Coronary artery (tissue), 2 donors: ENCODE results near the gene FURIN.
"Not testable (repeated sequence)": the region's sequence is repeated elsewhere in the genome, so short reads cannot be mapped to it uniquely, and the experiment has no call there.

ENCODE experiments used
- DNase-seq: peaks from one replicate; pipeline ENCODE4 v3.0.0-alpha.2; 2017; ENCODE audit warnings: low spot score
- H3K27ac ChIP-seq, 2 donors: fragments of 200-600 bp; sonication (generic); one replicate each; pipeline ENCODE4 v1.5.1; 2016 to 2019
- H3K4me3 ChIP-seq: fragments of 200-600 bp; sonication (generic); 2 replicates; pipeline ENCODE4 v1.5.1; 2016; ENCODE audit warnings: mild to moderate bottlenecking, moderate library complexity
- TF ChIP-seq, protein P1 (sequence below): fragments of 200-600 bp; sonication (generic); IDR thresholded peaks from one replicate; pipeline ENCODE4 v1.5.1; 2019; ENCODE audit warnings: antibody characterized with exemption

FURIN gene

DNA sequence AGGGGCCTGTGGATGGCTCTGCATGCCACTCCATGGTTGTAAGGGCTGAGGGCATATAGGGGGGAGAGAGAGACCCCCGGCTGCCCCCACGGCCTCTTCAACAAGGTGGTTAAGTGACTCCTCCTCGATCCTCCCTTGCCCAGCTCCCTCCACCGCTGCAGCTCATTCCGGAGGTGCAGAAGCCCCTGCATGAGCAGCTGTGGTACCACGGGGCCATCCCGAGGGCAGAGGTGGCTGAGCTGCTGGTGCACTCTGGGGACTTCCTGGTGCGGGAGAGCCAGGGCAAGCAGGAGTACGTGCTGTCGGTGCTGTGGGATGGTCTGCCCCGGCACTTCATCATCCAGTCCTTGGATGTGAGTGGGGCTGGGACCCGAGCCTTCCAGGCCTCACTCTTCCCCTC is 22.5 kb downstream of the FURIN start:
- TF ChIP-seq, protein P1, sequence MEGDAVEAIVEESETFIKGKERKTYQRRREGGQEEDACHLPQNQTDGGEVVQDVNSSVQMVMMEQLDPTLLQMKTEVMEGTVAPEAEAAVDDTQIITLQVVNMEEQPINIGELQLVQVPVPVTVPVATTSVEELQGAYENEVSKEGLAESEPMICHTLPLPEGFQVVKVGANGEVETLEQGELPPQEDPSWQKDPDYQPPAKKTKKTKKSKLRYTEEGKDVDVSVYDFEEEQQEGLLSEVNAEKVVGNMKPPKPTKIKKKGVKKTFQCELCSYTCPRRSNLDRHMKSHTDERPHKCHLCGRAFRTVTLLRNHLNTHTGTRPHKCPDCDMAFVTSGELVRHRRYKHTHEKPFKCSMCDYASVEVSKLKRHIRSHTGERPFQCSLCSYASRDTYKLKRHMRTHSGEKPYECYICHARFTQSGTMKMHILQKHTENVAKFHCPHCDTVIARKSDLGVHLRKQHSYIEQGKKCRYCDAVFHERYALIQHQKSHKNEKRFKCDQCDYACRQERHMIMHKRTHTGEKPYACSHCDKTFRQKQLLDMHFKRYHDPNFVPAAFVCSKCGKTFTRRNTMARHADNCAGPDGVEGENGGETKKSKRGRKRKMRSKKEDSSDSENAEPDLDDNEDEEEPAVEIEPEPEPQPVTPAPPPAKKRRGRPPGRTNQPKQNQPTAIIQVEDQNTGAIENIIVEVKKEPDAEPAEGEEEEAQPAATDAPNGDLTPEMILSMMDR = no peak
- no peak for DNase-seq

DNA sequence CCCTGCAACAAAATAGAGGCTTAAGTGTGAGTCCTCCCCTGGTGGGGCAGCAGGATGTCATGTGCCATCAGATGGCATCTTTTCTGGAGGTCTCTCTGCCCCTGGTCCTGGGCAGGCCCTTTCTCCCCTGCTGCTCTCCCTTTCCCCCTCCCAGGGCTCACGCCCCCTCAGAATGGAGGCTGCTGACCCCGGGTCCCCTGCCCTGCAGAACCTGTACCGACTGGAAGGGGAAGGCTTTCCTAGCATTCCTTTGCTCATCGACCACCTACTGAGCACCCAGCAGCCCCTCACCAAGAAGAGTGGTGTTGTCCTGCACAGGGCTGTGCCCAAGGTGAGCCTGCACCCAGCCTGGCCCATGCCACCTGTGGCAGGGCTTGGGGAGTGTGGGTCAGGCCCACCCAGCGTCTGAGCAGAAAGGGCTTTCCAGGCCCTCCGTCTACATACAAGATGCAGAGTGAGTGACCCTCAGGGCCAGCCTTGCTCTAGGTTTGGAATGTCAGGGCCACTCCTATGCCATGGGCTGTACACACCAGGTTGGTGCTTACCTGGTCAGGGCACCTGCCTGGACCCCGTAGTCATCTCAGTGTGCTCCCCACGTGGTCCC is 23.1 kb downstream of the FURIN start:
- no peak overlapping the region for H3K27ac ChIP-seq
- no peak for DNase-seq
- TF ChIP-seq, protein P1 = no peak
- H3K4me3 ChIP-seq = no peak overlapping the region

More for the DNA sequence above, 22.5 kb downstream of the FURIN start:
- Histone ChIP-seq H3K4me3 (no peak overlapping the region), H3K27ac (no peak overlapping the region)

DNA sequence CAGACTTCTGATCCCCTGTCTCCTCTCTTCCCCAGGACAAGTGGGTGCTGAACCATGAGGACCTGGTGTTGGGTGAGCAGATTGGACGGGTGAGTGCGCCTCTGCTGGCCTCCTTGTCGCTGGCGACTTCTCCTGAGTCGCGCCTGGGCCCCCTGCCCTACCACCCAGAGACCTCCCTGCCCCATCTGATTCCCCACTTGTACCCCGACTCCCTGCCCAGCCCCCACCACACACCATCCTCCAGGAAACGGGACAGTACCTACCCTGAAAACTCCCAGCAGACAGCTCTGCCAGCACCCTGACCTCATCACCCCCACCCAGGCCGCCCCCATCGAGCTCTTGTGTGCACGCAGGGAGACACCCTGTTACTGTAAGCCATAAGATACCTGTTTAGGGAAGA is 23.6 kb downstream of the FURIN start:
- DNase-seq = no peak
- Histone ChIP-seq H3K27ac (no peak overlapping the region), H3K4me3 (no peak overlapping the region)
- TF ChIP-seq, protein P1 = no peak

DNA sequence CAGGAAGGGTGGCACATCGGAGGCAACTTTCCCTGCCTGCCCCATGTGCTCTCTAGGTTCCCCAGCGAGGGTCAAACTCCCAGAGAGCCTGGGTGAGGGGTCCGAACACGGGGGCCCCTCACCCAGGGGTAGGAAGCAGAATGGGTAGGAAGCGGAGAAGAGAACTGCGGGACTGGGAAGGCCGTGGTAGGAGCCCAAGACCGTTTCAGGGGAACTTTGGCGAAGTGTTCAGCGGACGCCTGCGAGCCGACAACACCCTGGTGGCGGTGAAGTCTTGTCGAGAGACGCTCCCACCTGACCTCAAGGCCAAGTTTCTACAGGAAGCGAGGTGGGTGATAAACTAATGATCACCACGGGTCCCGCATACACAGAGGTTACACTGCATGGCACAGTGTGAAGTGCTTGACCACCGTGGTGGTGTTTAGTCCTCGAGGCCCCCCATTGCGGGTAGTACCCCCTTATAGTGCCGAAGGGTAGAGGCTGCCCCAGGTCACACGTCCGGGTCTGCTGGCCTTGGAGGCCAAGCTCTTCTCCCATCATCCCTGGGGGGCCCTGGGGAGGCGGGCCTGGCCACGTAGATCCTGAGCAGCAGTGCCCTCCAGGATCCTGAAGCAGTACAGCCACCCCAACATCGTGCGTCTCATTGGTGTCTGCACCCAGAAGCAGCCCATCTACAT is 24.2 kb downstream of the FURIN start:
- Histone ChIP-seq H3K4me3 (no peak overlapping the region), H3K27ac (no peak overlapping the region)
- TF ChIP-seq, protein P1 = no peak
- DNase-seq = no peak

DNA sequence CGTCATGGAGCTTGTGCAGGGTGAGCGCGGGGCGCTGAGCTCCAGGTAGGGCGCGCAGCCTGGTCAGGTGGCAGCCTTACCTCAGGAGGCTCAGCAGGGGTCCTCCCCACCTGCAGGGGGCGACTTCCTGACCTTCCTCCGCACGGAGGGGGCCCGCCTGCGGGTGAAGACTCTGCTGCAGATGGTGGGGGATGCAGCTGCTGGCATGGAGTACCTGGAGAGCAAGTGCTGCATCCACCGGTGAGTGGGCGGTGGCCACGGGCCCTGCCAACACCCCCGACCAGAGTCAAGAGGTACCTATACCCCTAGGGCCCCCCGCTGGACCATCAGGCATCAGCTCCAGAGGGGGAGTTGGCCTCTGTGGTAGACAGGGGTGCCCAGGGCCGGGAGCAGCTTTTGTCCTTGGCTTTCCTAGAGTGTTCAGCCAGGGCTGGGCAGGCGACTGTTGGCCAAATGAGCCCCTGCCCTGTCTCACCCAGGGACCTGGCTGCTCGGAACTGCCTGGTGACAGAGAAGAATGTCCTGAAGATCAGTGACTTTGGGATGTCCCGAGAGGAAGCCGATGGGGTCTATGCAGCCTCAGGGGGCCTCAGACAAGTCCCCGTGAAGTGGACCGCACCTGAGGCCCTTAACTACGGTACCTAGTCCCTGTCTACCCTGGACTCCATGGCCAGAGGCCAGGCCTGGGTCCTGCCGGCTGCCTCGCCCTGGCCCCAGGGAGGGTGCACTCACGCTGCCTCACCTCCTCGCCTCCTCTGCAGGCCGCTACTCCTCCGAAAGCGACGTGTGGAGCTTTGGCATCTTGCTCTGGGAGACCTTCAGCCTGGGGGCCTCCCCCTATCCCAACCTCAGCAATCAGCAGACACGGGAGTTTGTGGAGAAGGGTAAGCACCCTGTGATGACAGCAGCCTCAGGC is 25.0 kb downstream of the FURIN start:
- TF ChIP-seq, protein P1 = no peak
- Histone ChIP-seq H3K4me3 (no peak overlapping the region), H3K27ac (no peak overlapping the region)
- no peak for DNase-seq

DNA sequence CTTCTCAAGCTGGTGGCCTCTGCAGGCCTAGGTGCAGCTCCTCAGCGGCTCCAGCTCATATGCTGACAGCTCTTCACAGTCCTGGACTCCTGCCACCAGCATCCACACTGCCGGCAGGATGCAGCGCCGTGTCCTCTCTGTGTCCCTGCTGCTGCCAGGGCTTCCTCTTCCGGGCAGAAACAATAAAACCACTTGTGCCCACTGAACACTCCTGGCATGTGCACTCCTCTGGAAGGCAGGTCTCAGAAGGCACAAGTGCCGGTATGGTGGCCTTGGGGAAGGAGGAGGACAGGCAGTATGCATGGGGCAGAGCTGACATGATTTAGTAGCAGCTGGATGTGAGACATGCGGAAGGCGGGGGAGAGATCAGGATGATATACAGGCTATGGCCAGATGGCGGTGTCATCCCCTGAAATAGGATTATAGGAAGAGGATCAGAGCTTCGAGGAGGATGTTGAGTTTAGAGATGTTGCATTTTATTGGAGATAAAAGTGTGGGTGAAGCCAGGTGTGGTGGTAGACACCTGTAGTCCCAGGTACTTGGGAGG is 27.3 kb downstream of the FURIN start:
- TF ChIP-seq, protein P1 = no peak
- H3K4me3 ChIP-seq = no peak overlapping the region
- DNase-seq = no peak
- H3K27ac ChIP-seq = no peak overlapping the region

DNA sequence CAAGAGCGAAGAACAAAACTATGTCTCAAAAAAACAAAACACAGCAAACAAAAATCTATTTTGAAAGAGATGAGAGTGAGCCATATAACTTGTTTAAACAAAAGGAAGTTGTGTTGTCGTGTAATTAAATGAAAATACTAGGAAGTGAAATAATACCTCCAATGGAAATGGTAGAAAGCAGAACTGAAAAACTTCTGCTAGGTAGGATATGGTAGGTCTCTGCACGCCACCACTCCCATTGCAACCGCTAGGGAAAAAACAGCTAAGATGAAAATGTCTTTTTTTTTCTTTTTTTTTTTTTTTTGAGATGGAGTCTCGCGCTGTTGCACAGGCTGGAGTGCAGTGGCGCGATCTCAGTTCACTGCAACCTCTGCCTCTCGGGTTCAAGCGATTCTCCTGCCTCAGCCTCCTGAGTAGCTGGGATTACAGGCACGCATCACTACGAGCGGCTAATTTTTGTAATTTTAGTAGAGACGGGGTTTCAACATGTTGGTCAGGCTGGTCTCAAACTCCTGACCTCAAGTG is 28.8 kb downstream of the FURIN start:
- not testable (repeated sequence) for DNase-seq, H3K4me3 ChIP-seq, H3K27ac ChIP-seq
